Right lobe of liver (tissue), 6 donors: Measurements from ENCODE around the gene BCL2L1. TPM values are rescaled to one million over a fixed set of nuclear protein-coding genes. Genes with fewer than 3 reads are reported as not detected.

ENCODE experiments used
- ATAC-seq, 4 donors: fragments of 200-7000 bp; cut with Tn5 transposase; one replicate each; pipeline ENCODE4 v1.9.1; 2020; ENCODE audit warnings: mild to moderate bottlenecking in 4 of 4, moderate library complexity in 4 of 4
- DNase-seq, 3 donors: peaks; one replicate each; pipeline ENCODE4 v3.0.0-alpha.2; 2020
- H3K27ac ChIP-seq, 3 donors: fragments of 200-600 bp; one replicate each; pipeline ENCODE4 v1.8.0; 2022
- H3K27me3 ChIP-seq, 2 donors: fragments of 200-600 bp; one replicate each; pipeline ENCODE4 v1.8.0; 2022
- H3K36me3 ChIP-seq, 4 donors: fragments of 200-600 bp; sonication (generic) in 1 of 4; one replicate each; pipeline versions ENCODE4 v1.5.1 to v1.8.0; 2017 to 2022; ENCODE audit warnings: control low read depth in 1 of 4
- H3K4me1 ChIP-seq, 4 donors: fragments of 200-600 bp; sonication (generic) in 1 of 4; one replicate each; pipeline versions ENCODE4 v1.5.1 to v1.8.0; 2017 to 2022; ENCODE audit warnings: control low read depth in 1 of 4
- H3K4me3 ChIP-seq, 3 donors: fragments of 200-600 bp; one replicate each; pipeline ENCODE4 v1.8.0; 2022
- H3K9me3 ChIP-seq, 4 donors: fragments of 200-600 bp; sonication (generic) in 1 of 4; one replicate each; pipeline versions ENCODE4 v1.5.1 to v1.8.0; 2017 to 2022; ENCODE audit warnings: control low read depth in 1 of 4
- CTCF ChIP-seq, 4 donors: fragments of 200-600 bp in 3 of 4; fragments of 450-650 bp in 1 of 4; IDR thresholded peaks; one replicate each; pipeline versions ENCODE4 v1.5.1 to v1.8.0; 2016 to 2022; ENCODE audit warnings: antibody characterized with exemption in 4 of 4, mild to moderate bottlenecking in 2 of 4
- POLR2A ChIP-seq: fragments of 450-650 bp; IDR thresholded peaks from one replicate; pipeline ENCODE4 v1.6.1; 2017; ENCODE audit warnings: antibody characterized with exemption, mild to moderate bottlenecking
- WGBS: methylation state at CpG from one replicate; pipeline ENCODE4 v1.1.6; 2018; ENCODE audit warnings: low coverage, low lambda C conversion rate; ENCODE audit not compliant: insufficient coverage; ENCODE audit errors: missing lambda C conversion rate; 5-methylcytosine and 5-hydroxymethylcytosine counted together
- intact Hi-C, 2 donors: fragments of 100-400 bp; cut with DNase I; formaldehyde crosslinking; loops; one replicate each; pipeline versions ENCODE4 v1.11.2 to v1.14.1; 2022
- total RNA-seq, 6 experiments: library from RNA; depleted of rRNA in 2 of 6; stranded (reverse); fragments of >200 nt in 2 of 6; fragmentation: NEBNext Ultra II Directional in 3 of 6; extraction: Animal tissue kit (Norgen Biotek cat#: 25700) in 3 of 6; gene quantifications; one replicate each; pipeline versions ENCODE4 v1.1.0 to v1.2.4, GENCODE V29; 2016 to 2023
- donor health status: DM: no; HTN: yes; CAD: no.
- donor health status: DM: no; HTN: no; CAD: no.
- donor health status: DM: no; HTN: no; CAD: no.
- donor health status: DM: no; HTN: yes; CAD: no.
- donor health status: DM: no; HTN: yes; CAD: no.

The BCL2L1 gene
- total RNA-seq, 6 experiments from 2014 or later = 30.5 to 96.1 (median 63.4) TPM

GRCh38 chr20:31717478-31718201 is 5.0 kb downstream of the BCL2L1 start:
- no peak for ATAC-seq
- WGBS = 54% methylated on average over 3 of the region's 6 CpGs
- intact Hi-C loops = no loop called here
- Histone ChIP-seq H3K9me3 (no peaks in the 10 kb centered on the region), H3K27me3 (no peaks in the 10 kb centered on the region), H3K4me1 (peaks cover 0 to 56% (median 29%) of the 10 kb centered on the region in 4 donors), H3K27ac (peak overlapping the region in 2 of 3 donors; percentile 0 to 29), H3K4me3 (peak overlapping the region in 1 of 3 donors; percentile 8), H3K36me3 (no peaks in the 10 kb centered on the region)
- DNase-seq = no peak
- TF ChIP-seq POLR2A = no peak
- TF ChIP-seq CTCF (IDR thresholded peaks at IDR 0.05) = no peak

- intact Hi-C loops = no loop called here
- Histone ChIP-seq H3K4me3 (no peak overlapping the region), H3K27me3 (no peaks in the 10 kb centered on the region), H3K9me3 (no peaks in the 10 kb centered on the region), H3K4me1 (peaks cover 0 to 63% (median 35%) of the 10 kb centered on the region in 4 donors), H3K36me3 (no peaks in the 10 kb centered on the region), H3K27ac (peak overlapping the region in 2 of 3 donors; percentile 0 to 29)
- 65% methylated on average over 5 of the region's 5 CpGs for WGBS
- ATAC-seq = no peak
- no peak for TF ChIP-seq POLR2A
- DNase-seq = no peak
These were observed 5.7 kb downstream of the BCL2L1 start for GRCh38 chr20:31716818-31717477.

- Histone ChIP-seq H3K9me3 (no peaks in the 10 kb centered on the region), H3K4me1 (peaks cover 0 to 69% (median 38%) of the 10 kb centered on the region in 4 donors), H3K27ac (peak overlapping the region in 2 of 3 donors; percentile 0 to 29), H3K27me3 (no peaks in the 10 kb centered on the region), H3K4me3 (no peak overlapping the region), H3K36me3 (no peaks in the 10 kb centered on the region)
- ATAC-seq (no peak), DNase-seq (no peak)
- TF ChIP-seq CTCF (IDR thresholded peaks at IDR 0.05) = no peak
- no peak for TF ChIP-seq POLR2A
- 47% methylated on average over 1 of the region's 1 CpG for WGBS
- intact Hi-C loops = no loop called here
These were observed 6.3 kb downstream of the BCL2L1 start for GRCh38 chr20:31716351-31716750.

DNA sequence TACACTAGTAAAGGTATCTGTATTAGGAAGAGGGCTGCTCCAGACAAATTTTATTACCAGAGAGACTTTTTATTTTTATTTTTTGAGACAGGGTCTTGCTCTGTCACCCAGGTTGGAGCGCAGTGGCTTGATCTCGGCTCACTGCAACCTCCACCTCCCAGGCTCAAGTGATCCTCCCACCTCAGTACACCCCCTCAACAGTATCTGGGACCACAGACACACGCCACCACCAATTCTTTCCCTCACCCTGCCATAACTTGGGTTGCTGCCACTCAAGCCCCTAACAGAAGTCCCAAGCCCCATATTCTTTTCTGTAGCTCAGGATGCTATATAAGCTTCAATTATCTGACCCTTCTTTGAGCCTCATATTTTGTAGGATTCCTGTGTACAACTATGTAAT is 6.9 kb downstream of the BCL2L1 start:
- ATAC-seq = no peak
- Histone ChIP-seq H3K27ac (no peak overlapping the region), H3K36me3 (no peaks in the 10 kb centered on the region), H3K9me3 (no peaks in the 10 kb centered on the region), H3K4me1 (peaks cover 0 to 74% (median 40%) of the 10 kb centered on the region in 4 donors), H3K4me3 (no peak overlapping the region), H3K27me3 (no peaks in the 10 kb centered on the region)
- no peak for DNase-seq
- intact Hi-C loops = no loop called here
- TF ChIP-seq POLR2A = no peak
- no peak for TF ChIP-seq CTCF (IDR thresholded peaks at IDR 0.05)
- 36% methylated on average over 2 of the region's 3 CpGs for WGBS
